ENCODE measurements around the gene KRT38. TPM values are rescaled to one million over a fixed set of nuclear protein-coding genes. Genes with fewer than 3 reads are reported as not detected.

KRT38 gene
- total RNA-seq, 4 donors from 2014 or later, result not detected

DNA sequence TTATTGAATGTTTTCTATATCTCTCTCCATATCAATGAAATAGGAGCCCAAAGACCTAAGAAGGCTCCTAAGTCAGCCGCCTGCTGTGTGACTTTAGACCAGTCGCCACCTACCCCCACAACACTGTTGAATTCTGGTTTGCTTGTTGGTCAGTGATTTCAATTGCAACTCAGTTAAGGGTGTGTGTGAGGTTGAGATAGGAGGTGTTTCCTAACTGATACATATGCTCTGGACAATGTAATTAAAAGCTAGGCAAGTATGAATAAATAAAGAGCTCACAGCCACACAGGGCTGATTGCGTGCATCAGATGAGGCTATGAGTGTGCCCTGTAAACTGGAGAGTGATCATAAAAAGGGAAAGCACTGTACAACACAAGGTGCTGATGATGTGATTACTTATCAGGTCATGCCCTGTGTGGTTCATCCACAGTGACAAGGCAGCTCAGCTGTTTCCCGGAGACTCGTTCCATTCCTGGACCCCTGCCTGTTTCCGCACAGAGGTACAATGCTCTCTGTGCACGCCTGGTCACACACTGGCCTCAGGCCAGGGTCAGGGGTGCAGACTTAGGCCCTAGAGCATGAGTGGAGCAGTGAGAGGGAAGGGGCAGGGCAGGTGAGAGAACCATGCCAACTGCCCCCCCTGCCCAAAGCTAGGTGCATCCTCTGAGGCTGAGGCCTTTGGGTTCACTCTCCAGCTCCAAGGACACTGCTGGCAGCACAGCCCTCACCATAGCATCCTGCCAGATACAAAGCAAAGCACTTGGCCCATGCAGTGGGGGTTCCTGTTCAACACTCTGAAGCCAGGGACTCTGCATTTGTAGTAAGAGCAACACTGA lies 43.4 kb upstream of the KRT38 start:
- TF ChIP-seq, protein P1, sequence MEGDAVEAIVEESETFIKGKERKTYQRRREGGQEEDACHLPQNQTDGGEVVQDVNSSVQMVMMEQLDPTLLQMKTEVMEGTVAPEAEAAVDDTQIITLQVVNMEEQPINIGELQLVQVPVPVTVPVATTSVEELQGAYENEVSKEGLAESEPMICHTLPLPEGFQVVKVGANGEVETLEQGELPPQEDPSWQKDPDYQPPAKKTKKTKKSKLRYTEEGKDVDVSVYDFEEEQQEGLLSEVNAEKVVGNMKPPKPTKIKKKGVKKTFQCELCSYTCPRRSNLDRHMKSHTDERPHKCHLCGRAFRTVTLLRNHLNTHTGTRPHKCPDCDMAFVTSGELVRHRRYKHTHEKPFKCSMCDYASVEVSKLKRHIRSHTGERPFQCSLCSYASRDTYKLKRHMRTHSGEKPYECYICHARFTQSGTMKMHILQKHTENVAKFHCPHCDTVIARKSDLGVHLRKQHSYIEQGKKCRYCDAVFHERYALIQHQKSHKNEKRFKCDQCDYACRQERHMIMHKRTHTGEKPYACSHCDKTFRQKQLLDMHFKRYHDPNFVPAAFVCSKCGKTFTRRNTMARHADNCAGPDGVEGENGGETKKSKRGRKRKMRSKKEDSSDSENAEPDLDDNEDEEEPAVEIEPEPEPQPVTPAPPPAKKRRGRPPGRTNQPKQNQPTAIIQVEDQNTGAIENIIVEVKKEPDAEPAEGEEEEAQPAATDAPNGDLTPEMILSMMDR (IDR thresholded peaks at IDR 0.05), result no peak
- DNase-seq (ENCODE audit: low spot score), result no peak
- no peak for ATAC-seq (ENCODE audit: low FRiP score)

DNA sequence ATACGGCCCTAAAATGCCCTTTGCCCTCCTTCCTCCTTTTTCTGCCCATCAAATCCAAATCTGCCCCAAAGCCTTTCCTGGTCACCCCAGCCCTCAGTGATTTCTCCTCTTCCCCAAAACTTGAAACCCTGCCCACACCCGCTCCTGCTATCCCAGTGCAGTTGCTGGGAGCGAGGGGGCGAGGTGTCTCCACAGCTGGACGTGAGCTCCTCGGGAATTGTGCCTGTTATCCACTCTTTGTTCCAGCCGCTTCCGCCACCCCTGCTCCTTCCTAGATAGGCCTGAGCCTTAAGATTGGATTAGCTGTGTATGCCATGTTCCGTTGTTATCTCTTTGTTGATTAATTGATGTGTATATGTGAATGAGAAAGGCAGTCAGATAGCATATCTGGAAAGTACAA lies 42.7 kb upstream of the KRT38 start:
- ATAC-seq (ENCODE audit: low FRiP score) (no peak), DNase-seq (ENCODE audit: low spot score) (no peak)
- TF ChIP-seq, protein P1 (IDR thresholded peaks at IDR 0.05), result no peak

DNA sequence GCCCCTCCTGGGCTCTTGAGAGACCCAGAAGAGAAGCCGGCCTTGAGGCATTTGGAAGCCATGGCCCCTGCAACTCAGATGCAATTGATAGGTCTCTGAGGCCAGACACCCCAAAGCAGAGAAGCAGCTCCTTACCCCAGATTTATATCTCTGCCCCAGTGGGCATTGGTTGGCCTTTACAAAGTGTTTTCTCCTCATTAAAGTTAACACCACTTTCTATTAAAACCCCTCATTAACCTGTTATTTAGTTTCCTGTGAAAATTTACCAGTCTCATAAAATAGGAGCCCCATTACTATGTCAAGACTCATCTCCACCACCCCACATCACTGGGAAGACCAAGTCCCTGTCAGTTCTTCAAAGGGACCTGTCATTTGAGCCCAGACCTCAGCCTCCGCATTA lies 40.3 kb upstream of the KRT38 start, which contains the start of gene KRT35:
KRT35 (minus strand) TSS at position 116 of the 400 bp plus-strand sequence; CDS start at position 62, 54 bp downstream.
- DNase-seq (ENCODE audit: low spot score), result no peak
- TF ChIP-seq, protein P1 (IDR thresholded peaks at IDR 0.05), result no peak
- no peak for ATAC-seq (ENCODE audit: low FRiP score)

DNA sequence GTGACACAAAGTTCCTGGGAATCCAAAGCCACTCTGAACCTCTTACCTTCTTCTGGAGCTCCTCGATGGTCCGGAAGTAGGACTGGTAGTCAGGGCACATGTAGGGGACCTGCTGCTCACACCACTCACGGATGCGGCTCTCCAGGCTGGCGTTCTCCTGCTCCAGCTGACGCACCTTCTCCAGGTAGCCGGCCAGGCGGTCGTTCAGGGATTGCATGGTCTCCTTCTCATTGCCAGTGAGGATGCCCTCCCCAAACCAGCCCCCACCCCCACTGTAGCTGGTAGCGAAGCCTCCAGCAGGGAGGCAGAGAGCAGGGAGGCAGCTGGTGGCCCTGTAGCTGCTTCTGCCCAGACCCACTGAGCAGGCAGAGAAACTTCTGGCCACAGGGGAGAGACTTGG lies 39.8 kb upstream of the KRT38 start:
- ATAC-seq (ENCODE audit: low FRiP score), result no peak
- TF ChIP-seq, protein P1 (IDR thresholded peaks at IDR 0.05), result no peak
- DNase-seq (ENCODE audit: low spot score), result no peak

DNA sequence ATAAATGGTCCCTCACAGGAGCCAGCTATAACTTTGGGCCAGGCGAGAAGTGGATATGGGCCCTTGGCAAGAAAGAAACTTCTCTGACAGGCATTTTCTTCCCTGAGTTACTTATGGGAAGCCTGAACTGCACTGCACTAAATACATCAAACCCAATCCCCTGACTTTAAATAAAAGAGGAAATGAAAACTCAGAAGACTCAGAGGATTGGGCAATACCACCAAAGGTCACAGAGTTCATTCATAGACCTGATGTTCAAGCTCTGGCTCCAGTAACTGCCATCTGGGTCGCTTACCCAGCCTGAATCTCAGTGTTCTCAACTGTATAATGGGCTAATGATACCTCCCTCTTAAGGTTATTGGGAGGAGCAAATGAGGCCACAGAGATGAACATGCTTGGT lies 39.4 kb upstream of the KRT38 start:
- no peak for DNase-seq (ENCODE audit: low spot score)
- no peak for ATAC-seq (ENCODE audit: low FRiP score)
- TF ChIP-seq, protein P1 (IDR thresholded peaks at IDR 0.05), result no peak

DNA sequence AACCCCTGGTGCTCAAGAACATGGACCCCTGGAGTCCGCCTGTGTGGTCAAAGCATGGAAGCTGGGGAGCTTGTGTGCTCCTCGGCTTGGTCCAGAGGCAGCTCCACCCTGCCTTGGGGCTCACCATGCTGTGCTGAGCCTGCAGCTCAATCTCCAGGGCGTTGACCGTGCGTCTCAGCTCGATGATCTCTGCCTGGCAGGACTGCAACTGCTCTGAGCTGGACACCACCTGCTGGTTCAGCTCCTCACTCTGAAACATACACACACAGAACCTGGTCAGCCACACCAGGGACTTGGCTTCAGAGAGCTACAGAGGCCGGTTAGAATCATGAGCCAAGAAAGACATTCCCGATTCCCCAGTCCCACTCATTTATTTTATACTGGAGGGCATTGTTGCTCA lies 37.5 kb upstream of the KRT38 start:
- TF ChIP-seq, protein P1 (IDR thresholded peaks at IDR 0.05), result no peak
- no peak for DNase-seq (ENCODE audit: low spot score)
- ATAC-seq (ENCODE audit: low FRiP score), result no peak
